SH-SY5Y (cell line): ENCODE measurements around the gene CATSPER3.

Source experiments
- GATA2 ChIP-seq: IDR thresholded peaks from 2 replicates; pipeline ENCODE4 v1.6.1; 2011; ENCODE audit warnings: mild to moderate bottlenecking, low read depth, low read length
- GATA3 ChIP-seq: IDR thresholded peaks from 2 replicates; pipeline ENCODE4 v1.6.1; 2011; ENCODE audit warnings: low read depth, mild to moderate bottlenecking, low read length, moderate library complexity

GRCh38 chr5:135059000-135059923 lies 91.6 kb downstream of the CATSPER3 start:
- TF ChIP-seq GATA3 (no peak), GATA2 (no peak)
